ENCODE measurements around the gene WDFY4. TPM values are rescaled to one million over a fixed set of nuclear protein-coding genes. Genes with fewer than 3 reads are reported as not detected.

Gene WDFY4
- total and polyA plus RNA-seq, 2 of the 4 experiments (the other 2 are of a cell fraction) = not detected

GRCh38 chr10:48944171-48944570 is 259.5 kb downstream of the WDFY4 start:
- no TSS peak for BruUV-seq (replicated peaks)
- H3K9me1 ChIP-seq (ENCODE audit: insufficient read depth, low read length) = no peaks in the 10 kb centered on the region
- dilution Hi-C loops (cut with HindIII; ENCODE audit: low sequenced_read_pairs, unreplicated experiment) (no loop called here), in situ Hi-C loops (cut with MboI; ENCODE audit: low sequenced_read_pairs) (no loop called here), intact Hi-C loops (cut with micrococcal nuclease) (no loop called here)
- H4K5ac ChIP-seq (ENCODE audit: low read depth, low read length) = no peak overlapping the region
- no peak overlapping the region for H3K18ac ChIP-seq (ENCODE audit: low read depth, low read length)
- no peak overlapping the region for H2AFZ ChIP-seq (replicated peaks; ENCODE audit: low read length, poor library complexity)
- H4K20me1 ChIP-seq (ENCODE audit: insufficient read depth, low read length) = no peaks in the 10 kb centered on the region
- H3K36me3 ChIP-seq (ENCODE audit: control insufficient read depth, insufficient read depth, low read length) = no peaks in the 10 kb centered on the region
- no peak overlapping the region for H2BK20ac ChIP-seq (ENCODE audit: low read depth, low read length)
- no peaks in the 10 kb centered on the region for H3K4me1 ChIP-seq (ENCODE audit: control insufficient read depth, insufficient read depth, low read length)
- H4K91ac ChIP-seq (ENCODE audit: insufficient read depth, low read depth, low read length) = no peak overlapping the region
- no peak overlapping the region for H3K4me2 ChIP-seq (ENCODE audit: low read depth, low read length)
- no peak overlapping the region for H3K27ac ChIP-seq (ENCODE audit: insufficient read depth, low read length)
- TF ChIP-seq FOS (IDR thresholded peaks at IDR 0.05; ENCODE audit: low read depth, low read length) = no peak
- H3K27me3 ChIP-seq (ENCODE audit: control insufficient read depth, insufficient read depth, low read length) = peaks cover 14% of the 10 kb centered on the region
- no peak overlapping the region for H2AK9ac ChIP-seq (replicated peaks; ENCODE audit: low read depth, low read length, poor library complexity)
- no peak overlapping the region for H4K8ac ChIP-seq (ENCODE audit: low read depth in 2 of 2, low read length in 2 of 2)
- H3K4me3 ChIP-seq (ENCODE audit: insufficient read depth, low read depth, low read length) = no peak overlapping the region
- H2BK120ac ChIP-seq (ENCODE audit: low read depth, low read length) = no peak overlapping the region
- no peak overlapping the region for H2AK5ac ChIP-seq (ENCODE audit: low read depth, low read length)
- CTCF ChIA-PET = no interaction called here
- no peak overlapping the region for H3K4ac ChIP-seq (ENCODE audit: low read depth, low read length)
- ATAC-seq (ENCODE audit: low read depth) = no peak
- H3K23ac ChIP-seq (ENCODE audit: low read depth, low read length) = no peak overlapping the region
- WGBS, 2 experiments (ENCODE audit: extremely low coverage in 2 of 2, insufficient read length in 1 of 2) = 40% methylated on average over 1 of the region's 3 CpGs; no CpG with 5 or more reads in 1 of the 2 experiments
- no peak overlapping the region for H3K14ac ChIP-seq (replicated peaks; ENCODE audit: low read depth, low read length)
- H3K79me1 ChIP-seq (ENCODE audit: low read depth in 1 of 2, low read length in 2 of 2) = no peaks in the 10 kb centered on the region
- no peak for DNase-seq
- no peak overlapping the region for H2BK15ac ChIP-seq (ENCODE audit: low read depth, low read length)
- POLR2A ChIA-PET (ENCODE audit: unreplicated experiment) = no interaction called here
- no peak overlapping the region for H3K56ac ChIP-seq (ENCODE audit: extremely low read depth, insufficient read depth, low read length)
- no peaks in the 10 kb centered on the region for H3K9me3 ChIP-seq (ENCODE audit: control insufficient read depth, insufficient read depth, low read length)
- no peak overlapping the region for H3K9ac ChIP-seq (ENCODE audit: low read depth, low read length)
- H2BK5ac ChIP-seq (ENCODE audit: low read depth, low read length, poor library complexity, severe bottlenecking) = no peak overlapping the region

Measured in IMR-90 (cell line).